WTC11 (cell line): ENCODE measurements around the gene ANGEL2. TPM values are rescaled to one million over a fixed set of nuclear protein-coding genes. Genes with fewer than 3 reads are reported as not detected.
A peak's percentile ranks its signal among the peaks of the same experiment; 100 is the strongest.
"Not testable (repeated sequence)": the region's sequence is repeated elsewhere in the genome, so short reads cannot be mapped to it uniquely, and the experiment has no call there.

Source experiments
- ATAC-seq: fragments of 200-7000 bp; cut with Tn5 transposase; 2 replicates; pipeline ENCODE4 v1.10.0; 2021; ENCODE audit warnings: mild to moderate bottlenecking, moderate library complexity
- CTCF ChIA-PET: fragments of 300-600 bp; sonication (Branson Sonifier 250); formaldehyde crosslinking; loops from one replicate; lab custom pipeline; 2021; ENCODE audit warnings: antibody characterized with exemption; lab: Charles Lee
- POLR2A ChIA-PET: fragments of 350-600 bp; sonication (Branson Sonifier 250); formaldehyde crosslinking; loops from one replicate; lab custom pipeline; 2021; ENCODE audit warnings: antibody characterized with exemption; lab: Charles Lee
- DNase-seq: peaks from one replicate; pipeline ENCODE4 v3.0.0; 2021; ENCODE audit warnings: low spot score
- H3K27ac Mint-ChIP-seq: 2 replicates; pipeline ENCODE4 v1.8.0; 2021; ENCODE audit warnings: mixed read lengths
- H3K27me3 Mint-ChIP-seq: 2 replicates; pipeline ENCODE4 v1.8.0; 2021; ENCODE audit warnings: low read depth, mild to moderate bottlenecking, moderate library complexity, mixed read lengths
- H3K36me3 Mint-ChIP-seq: 2 replicates; pipeline ENCODE4 v1.8.0; 2021; ENCODE audit warnings: mixed read lengths
- H3K4me1 Mint-ChIP-seq: 2 replicates; pipeline ENCODE4 v1.8.0; 2022; ENCODE audit warnings: mixed read lengths
- H3K4me3 Mint-ChIP-seq: 2 replicates; pipeline ENCODE4 v1.8.0; 2021; ENCODE audit warnings: mild to moderate bottlenecking, moderate library complexity, mixed read lengths
- H3K9me3 Mint-ChIP-seq: 2 replicates; pipeline ENCODE4 v1.8.0; 2021; ENCODE audit warnings: mixed read lengths
- AR ChIP-seq: fragments of 250-450 bp; sonication (Bioruptor Pico); IDR thresholded peaks from 2 replicates; pipeline ENCODE4 v1.9.0; 2021; ENCODE audit warnings: mild to moderate bottlenecking
- ARID4B ChIP-seq: sonication (generic); formaldehyde crosslinking; IDR thresholded peaks from 2 replicates; pipeline ENCODE4 v1.8.0; 2023; ENCODE audit warnings: missing genetic modification reagents, mild to moderate bottlenecking, borderline replicate concordance
- CREB1 ChIP-seq: sonication (generic); formaldehyde crosslinking; IDR thresholded peaks from 2 replicates; pipeline ENCODE4 v1.8.0; 2023; ENCODE audit warnings: mild to moderate bottlenecking, missing genetic modification reagents
- FOXP4 ChIP-seq: sonication (generic); formaldehyde crosslinking; IDR thresholded peaks from 2 replicates; pipeline ENCODE4 v1.8.0; 2022; ENCODE audit warnings: mild to moderate bottlenecking, missing genetic modification reagents
- GTF2I ChIP-seq: fragments of 250-450 bp; sonication (Bioruptor Pico); conservative IDR thresholded peaks from 2 replicates; pipeline ENCODE4 v1.4.0; 2021; ENCODE audit warnings: mild to moderate bottlenecking
- NR2C2 ChIP-seq: sonication (generic); formaldehyde crosslinking; IDR thresholded peaks from 2 replicates; pipeline ENCODE4 v1.8.0; 2022; ENCODE audit warnings: mild to moderate bottlenecking, missing genetic modification reagents
- RELA ChIP-seq: sonication (generic); formaldehyde crosslinking; IDR thresholded peaks from 2 replicates; pipeline ENCODE4 v1.8.1; 2022; ENCODE audit warnings: missing genetic modification reagents, mild to moderate bottlenecking, borderline replicate concordance
- SMAD4 ChIP-seq: sonication (generic); formaldehyde crosslinking; IDR thresholded peaks from 2 replicates; pipeline ENCODE4 v1.8.0; 2022; ENCODE audit warnings: mild to moderate bottlenecking, missing genetic modification reagents
- TEAD1 ChIP-seq: sonication (generic); formaldehyde crosslinking; IDR thresholded peaks from 2 replicates; pipeline ENCODE4 v1.8.0; 2022; ENCODE audit warnings: mild to moderate bottlenecking, missing genetic modification reagents
- ZNF416 ChIP-seq: fragments of 250-450 bp; sonication (Bioruptor Pico); IDR thresholded peaks from 2 replicates; pipeline ENCODE4 v1.9.0; 2021; ENCODE audit warnings: mild to moderate bottlenecking, inconsistent platforms
- ZSCAN18 ChIP-seq: fragments of 250-450 bp; sonication (Bioruptor Pico); IDR thresholded peaks from 2 replicates; pipeline ENCODE4 v2.1.2; 2022; ENCODE audit warnings: mild to moderate bottlenecking, moderate library complexity
- total RNA-seq: library from RNA; stranded (reverse); gene quantifications from 3 replicates; pipeline ENCODE4 v1.2.3, GENCODE V29; 2021
- TF ChIP-seq, protein P1 (sequence below): sonication (generic); formaldehyde crosslinking; IDR thresholded peaks from 2 replicates; pipeline ENCODE4 v1.8.1; 2023; ENCODE audit warnings: mild to moderate bottlenecking, missing genetic modification reagents, moderate library complexity
- TF ChIP-seq, protein P2 (sequence below): sonication (generic); formaldehyde crosslinking; IDR thresholded peaks from 2 replicates; pipeline ENCODE4 v1.8.0; 2022; ENCODE audit warnings: mild to moderate bottlenecking, missing genetic modification reagents
- TF ChIP-seq, protein P3 (sequence below): fragments of 250-450 bp; sonication (Bioruptor Pico); IDR thresholded peaks from 2 replicates; pipeline ENCODE4 v1.9.0; 2021; ENCODE audit warnings: moderate library complexity, mild to moderate bottlenecking, inconsistent platforms, borderline replicate concordance
- TF ChIP-seq, protein P4 (sequence below): fragments of 250-450 bp; sonication (Bioruptor Pico); IDR thresholded peaks from 2 replicates; pipeline ENCODE4 v1.9.0; 2021; ENCODE audit warnings: mild to moderate bottlenecking

The ANGEL2 gene
- total RNA-seq, 1 experiment from 2014 or later, result 38.6 TPM

DNA sequence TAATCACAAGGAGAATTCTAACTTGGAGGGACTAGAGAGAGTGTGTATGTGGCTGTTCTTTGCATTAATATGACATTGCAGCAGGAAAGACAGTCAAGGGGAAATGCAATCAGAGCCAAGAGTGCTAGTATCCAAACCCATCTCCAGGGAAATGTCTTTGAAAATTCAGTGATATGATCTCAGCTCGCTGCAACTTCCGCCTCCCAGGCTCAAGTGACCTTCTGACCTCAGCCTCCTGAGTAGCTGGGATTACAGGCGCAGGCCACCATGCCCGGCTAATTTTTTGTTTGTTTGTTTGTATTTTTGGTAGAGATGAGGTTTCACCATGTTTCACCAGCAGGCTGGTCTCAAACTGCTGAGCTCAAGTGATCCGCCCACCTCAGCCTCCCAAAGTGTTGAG, 49.1 kb downstream of the ANGEL2 start:
- ChIA-PET CTCF (interaction anchor here (1.1 to 3.0 kb wide), 6 partner anchors 9 to 217 kb away, joined by 4 to 24 read pairs (median 10); no protein-coding TSS in a partner anchor), POLR2A (interaction anchor here (0.9 to 1.8 kb wide), 4 partner anchors 8 to 18 kb away, joined by 3 to 7 read pairs (median 4); partner anchors contain the start of gene VASH2)
- no peak for TF ChIP-seq TEAD1 (CRISPR knock-in tag)
- H3K9me3 Mint-ChIP-seq, result no peaks in the 10 kb centered on the region
- peaks cover 96% of the 10 kb centered on the region for H3K36me3 Mint-ChIP-seq
- ATAC-seq (no peak), DNase-seq (no peak)
- no peaks in the 10 kb centered on the region for H3K27me3 Mint-ChIP-seq
- no peak overlapping the region for H3K4me3 Mint-ChIP-seq
- H3K27ac Mint-ChIP-seq, result peak overlapping the region; percentile 94
- peaks cover 87% of the 10 kb centered on the region for H3K4me1 Mint-ChIP-seq

- H3K9me3 Mint-ChIP-seq, POLR2A ChIA-PET, H3K4me3 Mint-ChIP-seq, H3K27me3 Mint-ChIP-seq, DNase-seq, H3K27ac Mint-ChIP-seq, ATAC-seq: not testable (repeated sequence)
- Mint-ChIP-seq H3K4me1 (peaks cover 87% of the 10 kb centered on the region), H3K36me3 (peaks cover 99% of the 10 kb centered on the region)
- CTCF ChIA-PET, result interaction anchor here (1.2 to 2.2 kb wide), 3 partner anchors 15 to 215 kb away, joined by 3 to 6 read pairs (median 4); no protein-coding TSS in a partner anchor
Observed at GRCh38 chr1:212964993-212965392, 50.7 kb downstream of the ANGEL2 start.

GRCh38 chr1:212964102-212964501, 51.6 kb downstream of the ANGEL2 start:
- Mint-ChIP-seq H3K4me3 (no peak overlapping the region), H3K27ac (peak overlapping the region; percentile 85), H3K4me1 (peaks cover 85% of the 10 kb centered on the region), H3K36me3 (peaks cover 99% of the 10 kb centered on the region), H3K9me3 (no peaks in the 10 kb centered on the region), H3K27me3 (no peaks in the 10 kb centered on the region)
- CTCF ChIA-PET, result interaction anchor here (0.6 to 2.2 kb wide), 4 partner anchors 33 to 214 kb away, joined by 3 to 6 read pairs (median 3); no protein-coding TSS in a partner anchor
- ATAC-seq, result no peak
- no peak for DNase-seq
- POLR2A ChIA-PET, result interaction anchor here (1.0 kb wide), 1 partner anchor 12 kb away, joined by 3 read pairs; no protein-coding TSS in a partner anchor
- TF ChIP-seq NR2C2 (CRISPR knock-in tag) (no peak), CREB1 (CRISPR knock-in tag) (no peak), SMAD4 (CRISPR knock-in tag) (no peak), FOXP4 (no peak), AR (CRISPR knock-in tag) (0 out of 2 replicates have a peak, but pooled peaks have one; percentile 29)
- TF ChIP-seq, protein P1, sequence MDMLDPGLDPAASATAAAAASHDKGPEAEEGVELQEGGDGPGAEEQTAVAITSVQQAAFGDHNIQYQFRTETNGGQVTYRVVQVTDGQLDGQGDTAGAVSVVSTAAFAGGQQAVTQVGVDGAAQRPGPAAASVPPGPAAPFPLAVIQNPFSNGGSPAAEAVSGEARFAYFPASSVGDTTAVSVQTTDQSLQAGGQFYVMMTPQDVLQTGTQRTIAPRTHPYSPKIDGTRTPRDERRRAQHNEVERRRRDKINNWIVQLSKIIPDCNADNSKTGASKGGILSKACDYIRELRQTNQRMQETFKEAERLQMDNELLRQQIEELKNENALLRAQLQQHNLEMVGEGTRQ, result no peak
- TF ChIP-seq, protein P2, sequence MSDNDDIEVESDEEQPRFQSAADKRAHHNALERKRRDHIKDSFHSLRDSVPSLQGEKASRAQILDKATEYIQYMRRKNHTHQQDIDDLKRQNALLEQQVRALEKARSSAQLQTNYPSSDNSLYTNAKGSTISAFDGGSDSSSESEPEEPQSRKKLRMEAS (CRISPR knock-in tag), result no peak

- H3K27ac Mint-ChIP-seq, result peak overlapping the region; percentile 85
- H3K4me1 Mint-ChIP-seq, result peaks cover 81% of the 10 kb centered on the region
- peaks cover 100% of the 10 kb centered on the region for H3K36me3 Mint-ChIP-seq
- H3K4me3 Mint-ChIP-seq, result no peak overlapping the region
- POLR2A ChIA-PET, result no interaction called here
- ATAC-seq, result no peak
- CTCF ChIA-PET, result no interaction called here
- no peaks in the 10 kb centered on the region for H3K27me3 Mint-ChIP-seq
- no peaks in the 10 kb centered on the region for H3K9me3 Mint-ChIP-seq
- DNase-seq, result no peak
- TF ChIP-seq, protein P3, sequence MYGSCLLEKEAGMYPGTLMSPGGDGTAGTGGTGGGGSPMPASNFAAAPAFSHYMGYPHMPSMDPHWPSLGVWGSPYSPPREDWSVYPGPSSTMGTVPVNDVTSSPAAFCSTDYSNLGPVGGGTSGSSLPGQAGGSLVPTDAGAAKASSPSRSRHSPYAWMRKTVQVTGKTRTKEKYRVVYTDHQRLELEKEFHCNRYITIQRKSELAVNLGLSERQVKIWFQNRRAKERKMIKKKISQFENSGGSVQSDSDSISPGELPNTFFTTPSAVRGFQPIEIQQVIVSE (CRISPR knock-in tag), result no peak
- TF ChIP-seq ZSCAN18 (CRISPR knock-in tag) (no peak), RELA (CRISPR knock-in tag) (no peak), ZNF416 (CRISPR knock-in tag) (no peak), GTF2I (no peak), ARID4B (CRISPR knock-in tag) (no peak)
- TF ChIP-seq, protein P4, sequence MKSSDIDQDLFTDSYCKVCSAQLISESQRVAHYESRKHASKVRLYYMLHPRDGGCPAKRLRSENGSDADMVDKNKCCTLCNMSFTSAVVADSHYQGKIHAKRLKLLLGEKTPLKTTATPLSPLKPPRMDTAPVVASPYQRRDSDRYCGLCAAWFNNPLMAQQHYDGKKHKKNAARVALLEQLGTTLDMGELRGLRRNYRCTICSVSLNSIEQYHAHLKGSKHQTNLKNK (CRISPR knock-in tag), result no peak
Observed at GRCh38 chr1:212962509-212962908, 53.2 kb downstream of the ANGEL2 start.
